GM12878 (cell line): ENCODE data around the gene ARVCF. TPM values are rescaled to one million over a fixed set of nuclear protein-coding genes. Genes with fewer than 3 reads are reported as not detected.

Source experiments
- ATAC-seq: fragments of 200-7000 bp; cut with Tn5 transposase; 3 replicates; pipeline ENCODE4 v1.9.1; 2020; ENCODE audit warnings: mild to moderate bottlenecking, moderate library complexity
- BruUV-seq: library from RNA; stranded (reverse); fragments of 400-500 nt; replicated peaks from 2 replicates; lab custom pipeline; 2021; lab: Mats Ljungman, UMichigan
- CTCF ChIA-PET: fragments of 300-600 bp; sonication (Branson Sonifier 250); formaldehyde crosslinking; extraction: SDS; loops from one replicate; lab custom pipeline; 2021; ENCODE audit warnings: inconsistent platforms; lab: Yijun Ruan, JAX
- POLR2A ChIA-PET: fragments of 350-600 bp; formaldehyde crosslinking; extraction: SDS; loops from one replicate; lab custom pipeline; 2021; ENCODE audit warnings: inconsistent platforms; lab: Charles Lee
- RAD21 ChIA-PET: fragments of 300-600 bp; sonication (Branson Sonifier 250); formaldehyde crosslinking; loops from one replicate; lab custom pipeline; 2023; ENCODE audit warnings: antibody characterized with exemption; ENCODE audit not compliant: unreplicated experiment; lab: Charles Lee
- SMC1A ChIA-PET: fragments of 300-600 bp; sonication (Branson Sonifier 250); formaldehyde crosslinking; loops from one replicate; lab custom pipeline; 2023; ENCODE audit not compliant: unreplicated experiment, uncharacterized antibody; lab: Charles Lee
- DNase-seq: peaks from one replicate; pipeline ENCODE4 v3.0.0-alpha.2; 2011; ENCODE audit warnings: low read depth, low spot score
- FAIRE-seq: peaks from 3 replicates; lab custom pipeline; 2011; peaks lifted over from hg19 to GRCh38; lab: Jason Lieb, UNC
- H2AFZ ChIP-seq: 2 replicates; pipeline ENCODE4 v1.6.0; 2011; ENCODE audit warnings: low read depth, low read length, control low read depth; ENCODE audit not compliant: control insufficient read depth
- H3K27ac ChIP-seq: 2 replicates; pipeline ENCODE4 v1.5.1; 2011; ENCODE audit warnings: control low read depth; ENCODE audit not compliant: control insufficient read depth, insufficient read depth
- H3K27me3 ChIP-seq, 2 experiments: replicated peaks in 1 of 2; 2 replicates each; pipeline versions ENCODE4 v1.6.0 to v1.6.1; 2011; ENCODE audit warnings: low read length in 1 of 2; ENCODE audit not compliant: control insufficient read depth in 2 of 2, insufficient read depth in 2 of 2
- H3K36me3 ChIP-seq, 2 experiments: 2 replicates each; pipeline ENCODE4 v1.5.1; 2011; ENCODE audit warnings: low read length in 1 of 2; ENCODE audit not compliant: control insufficient read depth in 2 of 2, insufficient read depth in 2 of 2
- H3K4me1 ChIP-seq: 2 replicates; pipeline ENCODE4 v1.6.1; 2011; ENCODE audit warnings: mild to moderate bottlenecking, low read length, moderate library complexity, mixed read lengths; ENCODE audit not compliant: control insufficient read depth, insufficient read depth
- H3K4me2 ChIP-seq: 2 replicates; pipeline ENCODE4 v1.6.0; 2011; ENCODE audit warnings: control low read depth; ENCODE audit not compliant: control insufficient read depth, insufficient read depth
- H3K4me3 ChIP-seq: fragments of 200-600 bp; sonication (generic); 2 replicates; pipeline ENCODE4 v1.5.1; 2016
- H3K79me2 ChIP-seq: 2 replicates; pipeline ENCODE4 v1.6.0; 2011; ENCODE audit warnings: low read length; ENCODE audit not compliant: control insufficient read depth, insufficient read depth
- H3K9ac ChIP-seq: 2 replicates; pipeline ENCODE4 v1.8.0; 2011; ENCODE audit warnings: low read length, control low read depth, mixed read lengths; ENCODE audit not compliant: control insufficient read depth, insufficient read depth
- H3K9me3 ChIP-seq: replicated peaks from 3 replicates; pipeline ENCODE4 v1.5.1; 2011; ENCODE audit warnings: mild to moderate bottlenecking, low read length; ENCODE audit not compliant: control insufficient read depth, insufficient read depth
- H4K20me1 ChIP-seq: 2 replicates; pipeline ENCODE4 v1.6.0; 2011; ENCODE audit not compliant: control insufficient read depth, insufficient read depth
- BMI1 ChIP-seq: fragments of 450-650 bp; IDR thresholded peaks from 2 replicates; pipeline ENCODE4 v1.6.1; 2016; ENCODE audit warnings: mild to moderate bottlenecking, moderate library complexity, borderline replicate concordance
- DPF2 ChIP-seq: fragments of 450-650 bp; IDR thresholded peaks from 2 replicates; pipeline ENCODE4 v1.6.1; 2017; ENCODE audit warnings: mild to moderate bottlenecking
- EED ChIP-seq: sonication (generic); IDR thresholded peaks from 2 replicates; pipeline ENCODE4 v1.6.1; 2016; ENCODE audit warnings: antibody characterized with exemption, low read depth
- ESRRA ChIP-seq: IDR thresholded peaks from 2 replicates; pipeline ENCODE4 v1.6.1; 2012; ENCODE audit warnings: mild to moderate bottlenecking, low read length, improper control_type of control experiment
- HDAC2 ChIP-seq: fragments of 200-600 bp; sonication (generic); IDR thresholded peaks from 2 replicates; pipeline ENCODE4 v1.6.1; 2017
- POLR2AphosphoS5 ChIP-seq: IDR thresholded peaks from 2 replicates; pipeline ENCODE4 v1.6.1; 2011; ENCODE audit warnings: mild to moderate bottlenecking, low read length, inconsistent platforms
- RAD51 ChIP-seq: fragments of 450-650 bp; IDR thresholded peaks from 2 replicates; pipeline ENCODE4 v1.6.1; 2016; ENCODE audit warnings: moderate library complexity, mild to moderate bottlenecking, inconsistent platforms
- RELA ChIP-seq: fragments of 450-650 bp; IDR thresholded peaks from 2 replicates; pipeline ENCODE4 v1.8.0; 2014; ENCODE audit warnings: borderline replicate concordance; ENCODE audit not compliant: partially characterized antibody
- SMAD1 ChIP-seq: fragments of 450-650 bp; IDR thresholded peaks from 2 replicates; pipeline ENCODE4 v1.6.1; 2018; ENCODE audit warnings: mild to moderate bottlenecking, low read depth; ENCODE audit not compliant: partially characterized antibody
- SREBF1 ChIP-seq: IDR thresholded peaks from 2 replicates; pipeline ENCODE4 v1.6.1; 2012; ENCODE audit warnings: mild to moderate bottlenecking, low read length
- YY1 ChIP-seq: IDR thresholded peaks from 2 replicates; pipeline ENCODE4 v1.6.1; 2011; ENCODE audit warnings: low read depth, mild to moderate bottlenecking, low read length
- ZBED1 ChIP-seq: IDR thresholded peaks from 2 replicates; pipeline ENCODE4 v1.6.1; 2016; ENCODE audit warnings: borderline replicate concordance
- WGBS: methylation state at CpG from one replicate; pipeline ENCODE4 v1.1.6; 2016; ENCODE audit warnings: low lambda C conversion rate; ENCODE audit not compliant: insufficient replicate concordance, insufficient coverage; ENCODE audit errors: missing lambda C conversion rate; 5-methylcytosine and 5-hydroxymethylcytosine counted together
- in situ Hi-C: fragments of 300-500 bp; cut with MboI; formaldehyde crosslinking; loops from 9 replicates; pipeline ENCODE4 v1.14.3; 2018; ENCODE audit warnings: mixed read lengths
- intact Hi-C: fragments of 100-400 bp; cut with micrococcal nuclease; formaldehyde crosslinking; loops from one replicate; pipeline ENCODE4 v1.14.2; 2022; ENCODE audit not compliant: unreplicated experiment
- polyA plus RNA-seq, 11 experiments: library from polyadenylated mRNA; depleted of rRNA in 4 of 11; unstranded in 6 of 11; stranded (reverse) in 5 of 11; fragments of >200 nt; fragmentation: Nextera tagmentation in 4 of 11; fragmentation: Illumina TruSeq in 1 of 11; extraction: Ambion mirVana in 4 of 11; extraction: Trizol in 1 of 11; gene quantifications; 1 replicate in 1 of 11; 2 replicates in 10 of 11; pipeline versions ENCODE4 v1.2.1 to v1.2.3, GENCODE V29; 2011 to 2016; ENCODE audit warnings: inconsistent platforms in 2 of 11, missing spikeins in 2 of 11, low read depth in 1 of 11
- total RNA-seq, 4 experiments: library from RNA; depleted of rRNA in 3 of 4; stranded (reverse); fragments of >200 nt in 3 of 4; fragmentation: Illumina TruSeq in 1 of 4; extraction: Trizol in 1 of 4; gene quantifications; 2 replicates each; pipeline versions ENCODE4 v1.2.1 to v1.2.3, GENCODE V29; 2013 to 2021
- TF ChIP-seq, protein P1 (sequence below), 3 experiments: IDR thresholded peaks in 2 of 3; conservative IDR thresholded peaks in 1 of 3; 2 replicates each; pipeline ENCODE4 v1.5.1; 2011; ENCODE audit warnings: low read depth in 3 of 3, low read length in 3 of 3, mild to moderate bottlenecking in 3 of 3, control low read depth in 2 of 3, moderate library complexity in 2 of 3, inconsistent platforms in 1 of 3, mixed read lengths in 1 of 3; ENCODE audit not compliant: control insufficient read depth in 2 of 3, insufficient read depth in 1 of 3; ENCODE audit errors: extremely low read depth in 1 of 3
- TF ChIP-seq, protein P2 (sequence below): fragments of 450-650 bp; formaldehyde crosslinking; IDR thresholded peaks from 2 replicates; pipeline ENCODE4 v1.4.0; 2020; ENCODE audit warnings: mild to moderate bottlenecking, moderate library complexity
- TF ChIP-seq, protein P3 (sequence below): IDR thresholded peaks from 2 replicates; pipeline ENCODE4 v1.6.1; 2011; ENCODE audit warnings: borderline replicate concordance, low read depth, mild to moderate bottlenecking, moderate library complexity, mixed read lengths, low read length; ENCODE audit not compliant: insufficient read depth; ENCODE audit errors: extremely low read length
- TF ChIP-seq, protein P4 (sequence below): fragments of 450-650 bp; IDR thresholded peaks from 2 replicates; pipeline ENCODE4 v1.6.1; 2014; ENCODE audit warnings: mild to moderate bottlenecking

ARVCF gene
- total and polyA plus RNA-seq, 10 of the 15 experiments (the other 5 are each of a cell fraction or from before 2014, with no cell fraction given): 0.13 to 1.9 (median 1.0) TPM; not detected in 2

DNA sequence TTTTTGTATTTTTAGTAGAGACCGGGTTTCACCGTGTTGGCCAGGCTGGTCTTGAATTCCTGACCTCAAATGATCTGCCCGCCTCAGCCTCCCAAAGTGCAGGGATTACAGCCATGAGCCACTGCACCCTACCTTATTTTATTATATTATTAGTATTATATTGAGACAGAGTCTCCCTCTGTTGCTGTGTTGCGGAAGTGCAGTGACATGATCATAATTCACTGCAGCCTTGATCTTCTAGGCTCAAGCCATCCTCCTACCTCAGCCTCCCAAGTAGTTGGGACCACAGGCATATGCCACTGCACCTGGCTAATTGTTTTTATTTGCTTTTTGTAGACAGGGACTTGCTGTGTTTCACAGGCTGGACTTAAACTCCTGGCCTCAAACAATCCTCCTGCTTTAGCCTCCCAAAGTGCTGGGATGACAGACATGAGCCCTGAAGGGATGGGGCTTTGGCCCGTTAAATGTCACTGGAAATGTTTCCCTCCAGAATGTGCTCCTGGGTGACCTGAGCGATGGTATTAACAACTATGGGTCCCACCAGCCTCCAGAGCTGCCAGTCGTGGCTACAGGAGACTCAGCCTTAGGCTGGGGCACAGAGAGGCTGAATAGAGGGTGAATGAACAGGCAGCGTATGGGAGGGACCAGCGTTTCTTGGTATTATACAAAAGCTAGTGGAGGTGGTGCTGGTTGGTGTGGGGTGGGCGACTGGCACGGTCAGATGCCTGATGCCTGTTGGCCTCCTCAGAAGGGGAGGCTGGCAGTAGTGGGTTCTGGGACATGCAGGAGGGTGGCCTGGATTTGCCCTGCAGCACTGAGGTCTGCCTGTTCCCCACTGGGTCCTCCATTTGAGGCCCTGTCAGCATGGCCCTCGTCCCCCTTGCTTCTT is 11.6 kb upstream of the ARVCF start:
- no peak overlapping the region for H3K4me3 ChIP-seq
- ATAC-seq: peak; percentile 73
- no TSS peak for BruUV-seq
- H4K20me1 ChIP-seq: no peaks in the 10 kb centered on the region
- ChIA-PET CTCF (interaction anchor here (0.7 kb wide), 1 partner anchor 9 kb away, joined by 4 read pairs; no protein-coding TSS in a partner anchor), POLR2A (no interaction called here), RAD21 (no interaction called here), SMC1A (no interaction called here)
- no peaks in the 10 kb centered on the region; the same call in 2 of the 3 replicates for H3K9me3 ChIP-seq
- no peak for FAIRE-seq
- intact Hi-C loops: loop anchor here (1.0 to 10.0 kb wide), 2 partner anchors 47 to 58 kb away; no protein-coding TSS in a partner anchor
- no peak for DNase-seq
- H3K9ac ChIP-seq: no peak overlapping the region
- H3K79me2 ChIP-seq: peaks cover 2% of the 10 kb centered on the region; the same call in 1 of the 2 replicates
- H3K27ac ChIP-seq: no peak overlapping the region
- WGBS: 79% methylated on average over 12 of the region's 12 CpGs
- in situ Hi-C loops: no loop called here
- H3K27me3 ChIP-seq: no peaks in the 10 kb centered on the region
- H2AFZ ChIP-seq: no peak overlapping the region
- no peaks in the 10 kb centered on the region; a peak in 2 of 4 replicates for H3K36me3 ChIP-seq
- H3K4me1 ChIP-seq: peaks cover 3% of the 10 kb centered on the region
- H3K4me2 ChIP-seq: no peak overlapping the region
- TF ChIP-seq POLR2AphosphoS5: no peak
- TF ChIP-seq, protein P1, sequence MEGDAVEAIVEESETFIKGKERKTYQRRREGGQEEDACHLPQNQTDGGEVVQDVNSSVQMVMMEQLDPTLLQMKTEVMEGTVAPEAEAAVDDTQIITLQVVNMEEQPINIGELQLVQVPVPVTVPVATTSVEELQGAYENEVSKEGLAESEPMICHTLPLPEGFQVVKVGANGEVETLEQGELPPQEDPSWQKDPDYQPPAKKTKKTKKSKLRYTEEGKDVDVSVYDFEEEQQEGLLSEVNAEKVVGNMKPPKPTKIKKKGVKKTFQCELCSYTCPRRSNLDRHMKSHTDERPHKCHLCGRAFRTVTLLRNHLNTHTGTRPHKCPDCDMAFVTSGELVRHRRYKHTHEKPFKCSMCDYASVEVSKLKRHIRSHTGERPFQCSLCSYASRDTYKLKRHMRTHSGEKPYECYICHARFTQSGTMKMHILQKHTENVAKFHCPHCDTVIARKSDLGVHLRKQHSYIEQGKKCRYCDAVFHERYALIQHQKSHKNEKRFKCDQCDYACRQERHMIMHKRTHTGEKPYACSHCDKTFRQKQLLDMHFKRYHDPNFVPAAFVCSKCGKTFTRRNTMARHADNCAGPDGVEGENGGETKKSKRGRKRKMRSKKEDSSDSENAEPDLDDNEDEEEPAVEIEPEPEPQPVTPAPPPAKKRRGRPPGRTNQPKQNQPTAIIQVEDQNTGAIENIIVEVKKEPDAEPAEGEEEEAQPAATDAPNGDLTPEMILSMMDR (IDR thresholded peaks at IDR 0.05 in 2 of 3, conservative IDR thresholded peaks at IDR 0.05 in 1 of 3; ENCODE audit: control insufficient read depth in 2 of 3, extremely low read depth in 1 of 3, insufficient read depth in 1 of 3, low read depth in 3 of 3, low read length in 3 of 3): peak; percentile 20 to 43 (median 28); a peak in 4 of 6 replicates
- TF ChIP-seq, protein P2, sequence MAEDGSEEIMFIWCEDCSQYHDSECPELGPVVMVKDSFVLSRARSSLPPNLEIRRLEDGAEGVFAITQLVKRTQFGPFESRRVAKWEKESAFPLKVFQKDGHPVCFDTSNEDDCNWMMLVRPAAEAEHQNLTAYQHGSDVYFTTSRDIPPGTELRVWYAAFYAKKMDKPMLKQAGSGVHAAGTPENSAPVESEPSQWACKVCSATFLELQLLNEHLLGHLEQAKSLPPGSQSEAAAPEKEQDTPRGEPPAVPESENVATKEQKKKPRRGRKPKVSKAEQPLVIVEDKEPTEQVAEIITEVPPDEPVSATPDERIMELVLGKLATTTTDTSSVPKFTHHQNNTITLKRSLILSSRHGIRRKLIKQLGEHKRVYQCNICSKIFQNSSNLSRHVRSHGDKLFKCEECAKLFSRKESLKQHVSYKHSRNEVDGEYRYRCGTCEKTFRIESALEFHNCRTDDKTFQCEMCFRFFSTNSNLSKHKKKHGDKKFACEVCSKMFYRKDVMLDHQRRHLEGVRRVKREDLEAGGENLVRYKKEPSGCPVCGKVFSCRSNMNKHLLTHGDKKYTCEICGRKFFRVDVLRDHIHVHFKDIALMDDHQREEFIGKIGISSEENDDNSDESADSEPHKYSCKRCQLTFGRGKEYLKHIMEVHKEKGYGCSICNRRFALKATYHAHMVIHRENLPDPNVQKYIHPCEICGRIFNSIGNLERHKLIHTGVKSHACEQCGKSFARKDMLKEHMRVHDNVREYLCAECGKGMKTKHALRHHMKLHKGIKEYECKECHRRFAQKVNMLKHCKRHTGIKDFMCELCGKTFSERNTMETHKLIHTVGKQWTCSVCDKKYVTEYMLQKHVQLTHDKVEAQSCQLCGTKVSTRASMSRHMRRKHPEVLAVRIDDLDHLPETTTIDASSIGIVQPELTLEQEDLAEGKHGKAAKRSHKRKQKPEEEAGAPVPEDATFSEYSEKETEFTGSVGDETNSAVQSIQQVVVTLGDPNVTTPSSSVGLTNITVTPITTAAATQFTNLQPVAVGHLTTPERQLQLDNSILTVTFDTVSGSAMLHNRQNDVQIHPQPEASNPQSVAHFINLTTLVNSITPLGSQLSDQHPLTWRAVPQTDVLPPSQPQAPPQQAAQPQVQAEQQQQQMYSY (CRISPR knock-in tag): no peak
- TF ChIP-seq, protein P3, sequence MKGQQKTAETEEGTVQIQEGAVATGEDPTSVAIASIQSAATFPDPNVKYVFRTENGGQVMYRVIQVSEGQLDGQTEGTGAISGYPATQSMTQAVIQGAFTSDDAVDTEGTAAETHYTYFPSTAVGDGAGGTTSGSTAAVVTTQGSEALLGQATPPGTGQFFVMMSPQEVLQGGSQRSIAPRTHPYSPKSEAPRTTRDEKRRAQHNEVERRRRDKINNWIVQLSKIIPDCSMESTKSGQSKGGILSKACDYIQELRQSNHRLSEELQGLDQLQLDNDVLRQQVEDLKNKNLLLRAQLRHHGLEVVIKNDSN: no peak
- TF ChIP-seq RAD51: no peak
- TF ChIP-seq SMAD1: no peak
- TF ChIP-seq ESRRA: no peak
- TF ChIP-seq SREBF1: no peak
- TF ChIP-seq HDAC2: no peak
- TF ChIP-seq, protein P4, sequence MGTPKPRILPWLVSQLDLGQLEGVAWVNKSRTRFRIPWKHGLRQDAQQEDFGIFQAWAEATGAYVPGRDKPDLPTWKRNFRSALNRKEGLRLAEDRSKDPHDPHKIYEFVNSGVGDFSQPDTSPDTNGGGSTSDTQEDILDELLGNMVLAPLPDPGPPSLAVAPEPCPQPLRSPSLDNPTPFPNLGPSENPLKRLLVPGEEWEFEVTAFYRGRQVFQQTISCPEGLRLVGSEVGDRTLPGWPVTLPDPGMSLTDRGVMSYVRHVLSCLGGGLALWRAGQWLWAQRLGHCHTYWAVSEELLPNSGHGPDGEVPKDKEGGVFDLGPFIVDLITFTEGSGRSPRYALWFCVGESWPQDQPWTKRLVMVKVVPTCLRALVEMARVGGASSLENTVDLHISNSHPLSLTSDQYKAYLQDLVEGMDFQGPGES: no peak
- TF ChIP-seq BMI1: no peak
- TF ChIP-seq EED: no peak
- TF ChIP-seq RELA: no peak
- no peak for TF ChIP-seq YY1
- TF ChIP-seq DPF2: no peak
- TF ChIP-seq ZBED1: no peak
